ENCODE data around the gene MARCHF2.
A peak's percentile ranks its signal among the peaks of the same experiment; 100 is the strongest.
"Not testable (repeated sequence)": the region's sequence is repeated elsewhere in the genome, so short reads cannot be mapped to it uniquely, and the experiment has no call there.

The MARCHF2 gene

GRCh38 chr19:8410718-8411117 lies 2.4 kb upstream of the MARCHF2 start:
- H3K4ac ChIP-seq (ENCODE audit: low read length); H3K36me3 ChIP-seq (replicated peaks in 1 of 2; ENCODE audit: control insufficient read depth in 2 of 2, insufficient read depth in 2 of 2, low read length in 2 of 2); H3K14ac ChIP-seq (ENCODE audit: low read length); H3K79me1 ChIP-seq (ENCODE audit: low read depth, low read length); H3K27me3 ChIP-seq (ENCODE audit: control insufficient read depth in 3 of 3, insufficient read depth in 3 of 3, low read depth in 1 of 3, low read length in 3 of 3); H2BK15ac ChIP-seq (ENCODE audit: low read length); H3K27ac ChIP-seq (replicated peaks; ENCODE audit: low read length); H4K91ac ChIP-seq (ENCODE audit: low read depth, low read length, poor library complexity); H3K18ac ChIP-seq (ENCODE audit: low read length); H2BK120ac ChIP-seq (ENCODE audit: low read depth, low read length); H3K4me3 ChIP-seq (ENCODE audit: low read length in 2 of 2); H2BK12ac ChIP-seq (ENCODE audit: low read length); H3K4me2 ChIP-seq (ENCODE audit: insufficient read depth, low read length, poor library complexity, severe bottlenecking); H2AK5ac ChIP-seq (ENCODE audit: low read depth, low read length); H2BK5ac ChIP-seq (ENCODE audit: low read length); DNase-seq (ENCODE audit: low spot score); H3K23ac ChIP-seq (ENCODE audit: low read depth, low read length, poor library complexity); H3K9me3 ChIP-seq (replicated peaks in 1 of 2; ENCODE audit: control insufficient read depth in 2 of 2, insufficient read depth in 1 of 2, low read depth in 1 of 2, low read length in 2 of 2); H3K9ac ChIP-seq (ENCODE audit: low read depth, low read length, poor library complexity); H3K4me1 ChIP-seq (ENCODE audit: control insufficient read depth in 2 of 2, insufficient read depth in 1 of 2, low read depth in 1 of 2, low read length in 2 of 2); H2AFZ ChIP-seq (ENCODE audit: low read length); H4K8ac ChIP-seq (ENCODE audit: low read depth, low read length): not testable (repeated sequence)
- no CpG with 5 or more reads among the region's 13 CpGs for WGBS, 2 donors (ENCODE audit: extremely low coverage in 2 of 2, insufficient read length in 2 of 2, insufficient replicate concordance in 1 of 2)

- peak overlapping the region; percentile 67 for H3K18ac ChIP-seq (ENCODE audit: low read length)
- H3K23ac ChIP-seq (ENCODE audit: low read depth, low read length, poor library complexity): no peak overlapping the region
- H4K8ac ChIP-seq (ENCODE audit: low read depth, low read length): no peak overlapping the region
- H3K14ac ChIP-seq (ENCODE audit: low read length): no peak overlapping the region
- H4K91ac ChIP-seq (ENCODE audit: low read depth, low read length, poor library complexity): no peak overlapping the region
- H2BK12ac ChIP-seq (ENCODE audit: low read length): no peak overlapping the region
- H2AFZ ChIP-seq (ENCODE audit: low read length): peak overlapping the region; percentile 95
- no peak overlapping the region for H2BK15ac ChIP-seq (ENCODE audit: low read length)
- no peaks in the 10 kb centered on the region for H3K9me3 ChIP-seq (replicated peaks in 1 of 2; ENCODE audit: control insufficient read depth in 2 of 2, insufficient read depth in 1 of 2, low read depth in 1 of 2, low read length in 2 of 2)
- peaks cover 0 to 1% (median 0%) of the 10 kb centered on the region in 3 experiments for H3K27me3 ChIP-seq (ENCODE audit: control insufficient read depth in 3 of 3, insufficient read depth in 3 of 3, low read depth in 1 of 3, low read length in 3 of 3)
- H3K4me3 ChIP-seq (ENCODE audit: low read length in 2 of 2): peak overlapping the region; percentile 61 to 86
- H3K4me2 ChIP-seq (ENCODE audit: insufficient read depth, low read length, poor library complexity, severe bottlenecking): peak overlapping the region; percentile 54
- H3K4ac ChIP-seq (ENCODE audit: low read length): no peak overlapping the region
- peak overlapping the region; percentile 61 for H3K9ac ChIP-seq (ENCODE audit: low read depth, low read length, poor library complexity)
- no peak overlapping the region for H2BK5ac ChIP-seq (ENCODE audit: low read length)
- H3K4me1 ChIP-seq (ENCODE audit: control insufficient read depth in 2 of 2, insufficient read depth in 1 of 2, low read depth in 1 of 2, low read length in 2 of 2): peaks cover 0 to 2% of the 10 kb centered on the region in 2 donors
- H2AK5ac ChIP-seq (ENCODE audit: low read depth, low read length): no peak overlapping the region
- WGBS, 2 donors (ENCODE audit: extremely low coverage in 2 of 2, insufficient read length in 2 of 2, insufficient replicate concordance in 1 of 2): no CpG with 5 or more reads among the region's 3 CpGs
- no peaks in the 10 kb centered on the region for H3K36me3 ChIP-seq (replicated peaks in 1 of 2; ENCODE audit: control insufficient read depth in 2 of 2, insufficient read depth in 2 of 2, low read length in 2 of 2)
- no peaks in the 10 kb centered on the region for H3K79me1 ChIP-seq (ENCODE audit: low read depth, low read length)
- no peak for DNase-seq (ENCODE audit: low spot score)
- H3K27ac ChIP-seq (replicated peaks; ENCODE audit: low read length): no peak overlapping the region
- H2BK120ac ChIP-seq (ENCODE audit: low read depth, low read length): no peak overlapping the region
Measured at GRCh38 chr19:8413629-8413995, 507 bp downstream of the MARCHF2 start.

GRCh38 chr19:8416796-8417195 lies 3.7 kb downstream of the MARCHF2 start:
- Histone ChIP-seq H2BK5ac (ENCODE audit: low read length) (no peak overlapping the region), H4K91ac (ENCODE audit: low read depth, low read length, poor library complexity) (no peak overlapping the region), H3K4ac (ENCODE audit: low read length) (no peak overlapping the region), H2AFZ (ENCODE audit: low read length) (no peak overlapping the region), H3K4me3 (ENCODE audit: low read length in 2 of 2) (no peak overlapping the region), H4K8ac (ENCODE audit: low read depth, low read length) (no peak overlapping the region), H3K4me1 (ENCODE audit: control insufficient read depth in 2 of 2, insufficient read depth in 1 of 2, low read depth in 1 of 2, low read length in 2 of 2) (peaks cover 0 to 2% of the 10 kb centered on the region in 2 donors), H3K23ac (ENCODE audit: low read depth, low read length, poor library complexity) (no peak overlapping the region), H3K27me3 (ENCODE audit: control insufficient read depth in 3 of 3, insufficient read depth in 3 of 3, low read depth in 1 of 3, low read length in 3 of 3) (peaks cover 0 to 2% (median 0%) of the 10 kb centered on the region in 3 experiments), H2AK5ac (ENCODE audit: low read depth, low read length) (no peak overlapping the region), H3K14ac (ENCODE audit: low read length) (no peak overlapping the region), H3K9me3 (replicated peaks in 1 of 2; ENCODE audit: control insufficient read depth in 2 of 2, insufficient read depth in 1 of 2, low read depth in 1 of 2, low read length in 2 of 2) (no peaks in the 10 kb centered on the region), H2BK15ac (ENCODE audit: low read length) (no peak overlapping the region), H3K36me3 (replicated peaks in 1 of 2; ENCODE audit: control insufficient read depth in 2 of 2, insufficient read depth in 2 of 2, low read length in 2 of 2) (no peaks in the 10 kb centered on the region), H2BK12ac (ENCODE audit: low read length) (no peak overlapping the region), H3K27ac (replicated peaks; ENCODE audit: low read length) (no peak overlapping the region), H3K79me1 (ENCODE audit: low read depth, low read length) (no peaks in the 10 kb centered on the region), H3K9ac (ENCODE audit: low read depth, low read length, poor library complexity) (no peak overlapping the region), H3K4me2 (ENCODE audit: insufficient read depth, low read length, poor library complexity, severe bottlenecking) (no peak overlapping the region), H2BK120ac (ENCODE audit: low read depth, low read length) (no peak overlapping the region), H3K18ac (ENCODE audit: low read length) (no peak overlapping the region)
- DNase-seq (ENCODE audit: low spot score): no peak
- WGBS, 2 donors (ENCODE audit: extremely low coverage in 2 of 2, insufficient read length in 2 of 2, insufficient replicate concordance in 1 of 2): no CpG with 5 or more reads among the region's 4 CpGs

GRCh38 chr19:8421484-8422461 lies 8.7 kb downstream of the MARCHF2 start:
- WGBS, 2 donors (ENCODE audit: extremely low coverage in 2 of 2, insufficient read length in 2 of 2, insufficient replicate concordance in 1 of 2): no CpG with 5 or more reads among the region's 28 CpGs
- Histone ChIP-seq H4K8ac (ENCODE audit: low read depth, low read length) (no peak overlapping the region), H3K4me2 (ENCODE audit: insufficient read depth, low read length, poor library complexity, severe bottlenecking) (no peak overlapping the region), H3K14ac (ENCODE audit: low read length) (no peak overlapping the region), H2AFZ (ENCODE audit: low read length) (no peak overlapping the region), H3K23ac (ENCODE audit: low read depth, low read length, poor library complexity) (no peak overlapping the region), H3K9me3 (replicated peaks in 1 of 2; ENCODE audit: control insufficient read depth in 2 of 2, insufficient read depth in 1 of 2, low read depth in 1 of 2, low read length in 2 of 2) (no peaks in the 10 kb centered on the region), H2BK120ac (ENCODE audit: low read depth, low read length) (no peak overlapping the region), H2BK5ac (ENCODE audit: low read length) (no peak overlapping the region), H3K36me3 (replicated peaks in 1 of 2; ENCODE audit: control insufficient read depth in 2 of 2, insufficient read depth in 2 of 2, low read length in 2 of 2) (no peaks in the 10 kb centered on the region), H3K79me1 (ENCODE audit: low read depth, low read length) (no peaks in the 10 kb centered on the region), H2BK15ac (ENCODE audit: low read length) (no peak overlapping the region), H3K27me3 (ENCODE audit: control insufficient read depth in 3 of 3, insufficient read depth in 3 of 3, low read depth in 1 of 3, low read length in 3 of 3) (peaks cover 0 to 2% (median 0%) of the 10 kb centered on the region in 3 experiments), H3K4me1 (ENCODE audit: control insufficient read depth in 2 of 2, insufficient read depth in 1 of 2, low read depth in 1 of 2, low read length in 2 of 2) (peaks cover 2 to 4% of the 10 kb centered on the region in 2 donors), H3K27ac (replicated peaks; ENCODE audit: low read length) (no peak overlapping the region), H2AK5ac (ENCODE audit: low read depth, low read length) (peak overlapping the region; percentile 78), H2BK12ac (ENCODE audit: low read length) (no peak overlapping the region), H3K4me3 (ENCODE audit: low read length in 2 of 2) (no peak overlapping the region), H3K9ac (ENCODE audit: low read depth, low read length, poor library complexity) (peak overlapping the region; percentile 10), H3K18ac (ENCODE audit: low read length) (peak overlapping the region; percentile 32), H4K91ac (ENCODE audit: low read depth, low read length, poor library complexity) (peak overlapping the region; percentile 40), H3K4ac (ENCODE audit: low read length) (no peak overlapping the region)
- DNase-seq (ENCODE audit: low spot score): no peak

Data from neuronal stem cell (in vitro differentiated cells).